A549 treated with DMSO at 1 μM for 4 hours (cell line): ENCODE data around the gene TREM2. TPM values are rescaled to one million over a fixed set of nuclear protein-coding genes. Genes with fewer than 3 reads are reported as not detected.

Experiments
- total RNA-seq: library from RNA; stranded (reverse); fragments of 200-300 nt; extraction: Qiagen RNA extraction; gene quantifications from 5 replicates; pipeline ENCODE4 v1.2.3, GENCODE V29; 2022; ENCODE audit warnings: low read depth

The TREM2 gene
- 0.09 TPM in 1 of 5 replicates, not detected in the others for total RNA-seq

GRCh38 chr6:41162687-41163418, at the start of gene TREM2:
Gene TREM2, minus strand, starts transcription at chr6:41163116. Its CDS starts 34 bp downstream, at chr6:41163082.

GRCh38 chr6:41200901-41201763, 38.2 kb upstream of the TREM2 start, which contains the start of gene TREML2:
Gene TREML2, minus strand, starts transcription at chr6:41201149. Its CDS starts 141 bp downstream, at chr6:41201008.

GRCh38 chr6:41153992-41154625, 8.8 kb downstream of the TREM2 start, which contains the start of gene TREML1:
Gene TREML1, minus strand, starts transcription at chr6:41154347. Its CDS starts 59 bp downstream, at chr6:41154288.

Other genes with a start within 250 kb of the TREM2 start
- 0.28 to 0.38 TPM (median 0.33 TPM) in 5 replicates for gene UNC5CL, start 123.9 kb downstream of the TREM2 start, total RNA-seq
- gene TSPO2, start 120.6 kb downstream of the TREM2 start, total RNA-seq = not detected in 5 replicates
- not detected in 5 replicates for gene APOBEC2, start 109.9 kb downstream of the TREM2 start, total RNA-seq
- gene OARD1, start 90.8 kb downstream of the TREM2 start, total RNA-seq = 19.0 to 22.8 TPM (median 19.6 TPM) in 5 replicates
- 12.5 to 16.6 TPM (median 15.6 TPM) in 5 replicates for gene NFYA, start 90.1 kb downstream of the TREM2 start, total RNA-seq
- not detected in 5 replicates for gene TREML1, start 8.8 kb downstream of the TREM2 start, total RNA-seq
- not detected in 5 replicates for gene TREML2, start 38.0 kb upstream of the TREM2 start, total RNA-seq
- not detected in 5 replicates for gene TREML4, start 65.2 kb upstream of the TREM2 start, total RNA-seq
- gene TREM1, start 123.6 kb upstream of the TREM2 start, total RNA-seq = 0.09 to 0.30 TPM (median 0.13 TPM) in 4 of 5 replicates, not detected in the other
- gene NCR2, start 172.5 kb upstream of the TREM2 start, total RNA-seq = not detected in 5 replicates